Measurements from ENCODE around the gene PDZRN3. TPM values are rescaled to one million over a fixed set of nuclear protein-coding genes. Genes with fewer than 3 reads are reported as not detected.

PDZRN3 gene
- total RNA-seq, 4 donors from 2014 or later, result 87.3 to 268 (median 107) TPM

GRCh38 chr3:73502609-73503583 lies 121.8 kb downstream of the PDZRN3 start:
- DNase-seq, result peak; percentile 77 to 83
- Histone ChIP-seq H3K27ac (peak overlapping the region in 1 of 2 donors; percentile 34), H3K36me3 (no peaks in the 10 kb centered on the region), H3K4me3 (no peak overlapping the region), H3K4me1 (peaks cover 3 to 13% of the 10 kb centered on the region in 2 donors), H3K9me3 (no peaks in the 10 kb centered on the region), H3K27me3 (no peaks in the 10 kb centered on the region)
- intact Hi-C loops (cut with DNase I; ENCODE audit: low total_unique reads), result loop anchor here (5.0 kb wide), 1 partner anchor 406 kb away; no protein-coding TSS in a partner anchor
- TF ChIP-seq CTCF (IDR thresholded peaks at IDR 0.05) (peak; percentile 73 to 92 (median 82)), POLR2A (IDR thresholded peaks at IDR 0.05) (no peak)

- TF ChIP-seq POLR2A (IDR thresholded peaks at IDR 0.05), result no peak
- intact Hi-C loops (cut with DNase I; ENCODE audit: low total_unique reads), result loop anchor here (5.0 kb wide), 1 partner anchor 403 kb away; no protein-coding TSS in a partner anchor
- no peak for DNase-seq
- peak overlapping the region in 1 of 2 donors; percentile 9 for H3K27ac ChIP-seq
- no peaks in the 10 kb centered on the region for H3K27me3 ChIP-seq
- no peaks in the 10 kb centered on the region for H3K36me3 ChIP-seq
- H3K4me1 ChIP-seq, result peaks cover 3 to 13% of the 10 kb centered on the region in 2 donors
- no peak overlapping the region for H3K4me3 ChIP-seq
- no peaks in the 10 kb centered on the region for H3K9me3 ChIP-seq
Observed at GRCh38 chr3:73500321-73500720, 124.4 kb downstream of the PDZRN3 start.

- no peaks in the 10 kb centered on the region for H3K9me3 ChIP-seq
- peak overlapping the region in 1 of 2 donors; percentile 9 for H3K27ac ChIP-seq
- H3K4me3 ChIP-seq, result no peak overlapping the region
- peaks cover 3 to 13% of the 10 kb centered on the region in 2 donors for H3K4me1 ChIP-seq
- no peak for DNase-seq
- TF ChIP-seq POLR2A (IDR thresholded peaks at IDR 0.05) (no peak), CTCF (IDR thresholded peaks at IDR 0.05) (no peak)
- no peaks in the 10 kb centered on the region for H3K27me3 ChIP-seq
- H3K36me3 ChIP-seq, result no peaks in the 10 kb centered on the region
- intact Hi-C loops (cut with DNase I; ENCODE audit: low total_unique reads), result loop anchor here (5.0 kb wide), 1 partner anchor 402 kb away; no protein-coding TSS in a partner anchor
Observed at GRCh38 chr3:73499787-73500186, 125.0 kb downstream of the PDZRN3 start.

GRCh38 chr3:73498764-73499622 lies 125.7 kb downstream of the PDZRN3 start:
- H3K4me3 ChIP-seq, result no peak overlapping the region
- intact Hi-C loops (cut with DNase I; ENCODE audit: low total_unique reads), result no loop called here
- no peak for TF ChIP-seq CTCF (IDR thresholded peaks at IDR 0.05)
- no peak for TF ChIP-seq POLR2A (IDR thresholded peaks at IDR 0.05)
- no peaks in the 10 kb centered on the region for H3K36me3 ChIP-seq
- no peaks in the 10 kb centered on the region for H3K27me3 ChIP-seq
- peaks cover 3 to 13% of the 10 kb centered on the region in 2 donors for H3K4me1 ChIP-seq
- H3K9me3 ChIP-seq, result no peaks in the 10 kb centered on the region
- H3K27ac ChIP-seq, result no peak overlapping the region
- no peak for DNase-seq

- DNase-seq, result no peak
- Histone ChIP-seq H3K27ac (no peak overlapping the region), H3K4me1 (peaks cover 0 to 18% of the 10 kb centered on the region in 2 donors), H3K9me3 (no peaks in the 10 kb centered on the region), H3K4me3 (no peak overlapping the region), H3K27me3 (no peaks in the 10 kb centered on the region), H3K36me3 (no peaks in the 10 kb centered on the region)
- intact Hi-C loops (cut with DNase I; ENCODE audit: low total_unique reads), result no loop called here
- TF ChIP-seq CTCF (IDR thresholded peaks at IDR 0.05), result no peak
- TF ChIP-seq POLR2A (IDR thresholded peaks at IDR 0.05), result no peak
Observed at GRCh38 chr3:73497646-73498406, 126.9 kb downstream of the PDZRN3 start.
